AG04450 (cell line): ENCODE data around the gene DNAJA4. TPM values are rescaled to one million over a fixed set of nuclear protein-coding genes. Genes with fewer than 3 reads are reported as not detected.

Source experiments
- CTCF ChIA-PET: fragments of 300-600, 350-600 bp; formaldehyde crosslinking; extraction: SDS; loops from one replicate; lab custom pipeline; 2022; ENCODE audit warnings: antibody characterized with exemption, inconsistent platforms; lab: Charles Lee
- POLR2A ChIA-PET: fragments of 350-600 bp; formaldehyde crosslinking; extraction: SDS; loops from one replicate; lab custom pipeline; 2021; ENCODE audit warnings: antibody characterized with exemption, inconsistent platforms; lab: Yijun Ruan, JAX
- DNase-seq: peaks from one replicate; pipeline ENCODE4 v3.0.0-alpha.2; 2011; ENCODE audit warnings: low read depth, low spot score
- H3K27ac ChIP-seq: one replicate; pipeline ENCODE4 v1.5.1; 2012; ENCODE audit warnings: low read depth, low read length, control low read depth
- H3K27me3 ChIP-seq: one replicate; pipeline ENCODE4 v1.6.0; 2012; ENCODE audit warnings: low read length; ENCODE audit not compliant: control insufficient read depth, insufficient read depth
- H3K4me3 ChIP-seq: 2 replicates; pipeline ENCODE4 v1.5.1; 2011; ENCODE audit warnings: mild to moderate bottlenecking, low read depth, low read length, control low read depth
- H3K9me3 ChIP-seq: 2 replicates; pipeline ENCODE4 v1.5.1; 2012; ENCODE audit warnings: low read length; ENCODE audit not compliant: control insufficient read depth, insufficient read depth
- polyA plus RNA-seq: library from polyadenylated mRNA; depleted of rRNA; stranded (reverse); fragments of >200 nt; gene quantifications from 2 replicates; pipeline ENCODE4 v1.2.3, GENCODE V29; 2011
- TF ChIP-seq, protein P1 (sequence below): IDR thresholded peaks from 2 replicates; pipeline ENCODE4 v1.5.1; 2011; ENCODE audit warnings: low read depth, low read length, control low read depth, inconsistent platforms

DNAJA4 gene
- polyA plus RNA-seq, 1 experiment = 2.5 TPM

DNA sequence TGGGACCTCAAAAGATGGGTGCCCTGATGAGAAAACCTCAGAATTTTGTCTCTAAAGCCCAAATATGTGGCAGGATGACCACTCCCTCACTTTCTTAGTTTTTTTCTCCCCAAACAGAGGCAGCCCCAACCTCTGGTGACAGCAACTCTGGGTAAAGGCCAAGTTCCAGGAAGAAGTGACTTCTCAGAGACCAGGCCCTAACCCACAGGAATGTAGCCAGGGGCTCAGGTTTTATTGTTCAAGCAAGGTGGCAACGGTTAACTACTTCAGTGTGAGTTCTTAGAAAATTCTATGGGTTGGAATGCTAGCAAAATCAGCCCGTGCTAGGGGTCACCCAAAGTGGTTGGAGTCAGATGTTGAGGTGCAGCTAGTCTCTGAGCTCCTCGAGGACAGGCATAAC, 5.1 kb upstream of the DNAJA4 start:
- ChIA-PET POLR2A (no interaction called here), CTCF (no interaction called here)
- TF ChIP-seq, protein P1, sequence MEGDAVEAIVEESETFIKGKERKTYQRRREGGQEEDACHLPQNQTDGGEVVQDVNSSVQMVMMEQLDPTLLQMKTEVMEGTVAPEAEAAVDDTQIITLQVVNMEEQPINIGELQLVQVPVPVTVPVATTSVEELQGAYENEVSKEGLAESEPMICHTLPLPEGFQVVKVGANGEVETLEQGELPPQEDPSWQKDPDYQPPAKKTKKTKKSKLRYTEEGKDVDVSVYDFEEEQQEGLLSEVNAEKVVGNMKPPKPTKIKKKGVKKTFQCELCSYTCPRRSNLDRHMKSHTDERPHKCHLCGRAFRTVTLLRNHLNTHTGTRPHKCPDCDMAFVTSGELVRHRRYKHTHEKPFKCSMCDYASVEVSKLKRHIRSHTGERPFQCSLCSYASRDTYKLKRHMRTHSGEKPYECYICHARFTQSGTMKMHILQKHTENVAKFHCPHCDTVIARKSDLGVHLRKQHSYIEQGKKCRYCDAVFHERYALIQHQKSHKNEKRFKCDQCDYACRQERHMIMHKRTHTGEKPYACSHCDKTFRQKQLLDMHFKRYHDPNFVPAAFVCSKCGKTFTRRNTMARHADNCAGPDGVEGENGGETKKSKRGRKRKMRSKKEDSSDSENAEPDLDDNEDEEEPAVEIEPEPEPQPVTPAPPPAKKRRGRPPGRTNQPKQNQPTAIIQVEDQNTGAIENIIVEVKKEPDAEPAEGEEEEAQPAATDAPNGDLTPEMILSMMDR = no peak
- no peak overlapping the region for H3K27ac ChIP-seq
- no peaks in the 10 kb centered on the region for H3K9me3 ChIP-seq
- no peak overlapping the region for H3K4me3 ChIP-seq
- peaks cover 6% of the 10 kb centered on the region for H3K27me3 ChIP-seq
- DNase-seq = no peak

DNA sequence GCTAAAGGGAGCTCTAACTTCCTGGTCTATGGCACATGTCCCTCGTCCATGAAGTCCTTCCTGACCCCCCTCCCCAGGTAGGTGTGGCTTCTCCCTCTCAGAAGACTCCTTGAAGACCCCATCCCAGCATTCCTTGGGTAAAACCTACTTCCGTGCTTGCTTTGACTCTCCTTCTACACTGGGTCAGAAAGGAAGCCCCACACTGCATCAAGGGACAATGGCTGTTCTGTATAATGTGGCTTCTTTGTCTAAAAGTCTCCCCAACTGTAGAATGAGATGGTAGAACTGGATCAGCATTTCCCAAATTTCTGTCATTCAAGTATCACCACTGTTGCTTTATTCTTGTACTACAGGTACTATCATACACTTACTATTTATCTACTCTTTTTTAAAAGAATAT, 3.9 kb upstream of the DNAJA4 start:
- Histone ChIP-seq H3K9me3 (no peaks in the 10 kb centered on the region; the same call in 1 of the 2 replicates), H3K4me3 (no peak overlapping the region), H3K27ac (no peak overlapping the region), H3K27me3 (peaks cover 4% of the 10 kb centered on the region)
- no peak for DNase-seq
- TF ChIP-seq, protein P1 = no peak
- ChIA-PET POLR2A (no interaction called here), CTCF (interaction anchor here (0.6 to 1.3 kb wide), 4 partner anchors 18 to 301 kb away, joined by 3 to 5 read pairs (median 4); no protein-coding TSS in a partner anchor)

DNA sequence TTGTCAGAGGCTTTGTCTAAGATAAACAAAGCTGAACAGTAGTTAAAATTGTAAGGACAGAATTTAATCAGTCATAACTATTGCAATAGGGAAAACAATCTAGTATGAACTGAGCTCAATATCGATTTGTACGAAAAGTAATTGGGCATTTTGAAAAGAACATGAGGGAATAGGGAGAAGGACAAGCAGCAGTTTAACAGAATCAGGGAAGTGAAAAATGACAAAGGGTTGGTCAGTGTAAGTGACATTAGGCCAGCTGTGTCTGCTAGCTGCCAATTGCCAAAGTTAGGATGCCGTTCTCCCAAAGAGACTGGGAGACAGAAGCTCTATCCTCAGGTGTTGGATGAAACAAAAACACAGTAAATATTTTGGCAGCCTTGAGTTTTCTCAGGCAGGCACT, 3.3 kb upstream of the DNAJA4 start:
- CTCF ChIA-PET = interaction anchor here (0.6 to 1.3 kb wide), 3 partner anchors 19 to 261 kb away, joined by 3 to 5 read pairs (median 4); no protein-coding TSS in a partner anchor
- Histone ChIP-seq H3K27ac (no peak overlapping the region), H3K4me3 (no peak overlapping the region), H3K27me3 (peaks cover 4% of the 10 kb centered on the region), H3K9me3 (no peaks in the 10 kb centered on the region; the same call in 1 of the 2 replicates)
- POLR2A ChIA-PET = no interaction called here
- TF ChIP-seq, protein P1 = no peak
- no peak for DNase-seq

DNA sequence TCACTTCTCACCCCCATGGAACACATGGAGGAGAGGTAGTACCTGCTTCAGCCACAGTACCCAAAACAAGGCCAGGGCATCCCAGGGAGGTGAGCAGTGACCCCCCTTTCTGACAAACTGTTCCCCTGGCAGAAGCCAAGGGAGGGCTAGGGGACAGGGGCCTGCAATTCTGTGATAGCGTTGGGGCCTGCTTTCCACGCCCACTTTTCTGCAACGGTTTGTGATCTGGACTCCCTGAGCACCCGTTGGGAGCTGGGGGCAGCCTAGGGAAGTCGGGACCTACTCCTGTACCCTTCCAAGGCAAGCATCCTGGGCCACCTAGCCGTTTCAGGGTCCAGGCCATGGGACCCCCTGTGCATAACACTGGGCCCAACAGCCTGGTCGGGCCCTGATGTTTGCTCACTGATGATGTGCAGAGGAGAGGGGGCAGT, 996 bp upstream of the DNAJA4 start:
- Histone ChIP-seq H3K9me3 (no peaks in the 10 kb centered on the region; the same call in 1 of the 2 replicates), H3K27ac (no peak overlapping the region), H3K27me3 (no peaks in the 10 kb centered on the region), H3K4me3 (no peak overlapping the region)
- POLR2A ChIA-PET = no interaction called here
- CTCF ChIA-PET = interaction anchor here (0.6 kb wide), 1 partner anchor 304 kb away, joined by 3 read pairs; no protein-coding TSS in a partner anchor
- TF ChIP-seq, protein P1 = no peak
- no peak for DNase-seq

DNA sequence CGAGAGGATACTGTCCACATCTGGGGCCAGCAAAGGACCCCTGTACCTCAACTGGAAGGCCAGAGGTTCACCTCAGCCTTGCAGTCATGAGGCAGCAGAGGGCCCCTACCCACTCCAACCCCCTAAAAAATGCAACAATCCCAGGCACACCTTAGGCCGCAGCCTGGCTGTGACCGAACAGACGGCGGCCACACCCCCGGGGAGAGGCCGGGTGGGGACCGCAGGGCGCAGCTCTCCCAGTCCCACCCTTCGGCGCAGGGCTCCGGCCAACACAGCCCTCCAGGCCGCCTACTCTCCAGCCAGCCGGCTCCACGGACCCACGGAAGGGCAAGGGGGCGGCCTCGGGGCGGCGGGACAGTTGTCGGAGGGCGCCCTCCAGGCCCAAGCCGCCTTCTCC, 457 bp upstream of the DNAJA4 start:
- no peaks in the 10 kb centered on the region for H3K27me3 ChIP-seq
- DNase-seq = no peak
- TF ChIP-seq, protein P1 = no peak
- no peak overlapping the region for H3K27ac ChIP-seq
- H3K9me3 ChIP-seq = no peaks in the 10 kb centered on the region; the same call in 1 of the 2 replicates
- H3K4me3 ChIP-seq = no peak overlapping the region
- ChIA-PET CTCF (no interaction called here), POLR2A (no interaction called here)
